A673 (cell line): ENCODE data around the gene PPIG. TPM values are rescaled to one million over a fixed set of nuclear protein-coding genes. Genes with fewer than 3 reads are reported as not detected.
"Not testable (repeated sequence)": the region's sequence is repeated elsewhere in the genome, so short reads cannot be mapped to it uniquely, and the experiment has no call there.

Source experiments
- BruUV-seq: library from RNA; stranded (reverse); fragments of 400-500 nt; replicated peaks from 2 replicates; lab custom pipeline; 2021; lab: Mats Ljungman, UMichigan
- CTCF ChIA-PET: fragments of 300-600 bp; sonication (Branson Sonifier 250); formaldehyde crosslinking; loops from one replicate; lab custom pipeline; 2022; ENCODE audit warnings: antibody characterized with exemption; lab: Charles Lee
- POLR2A ChIA-PET: fragments of 300-600 bp; sonication (Branson Sonifier 250); formaldehyde crosslinking; loops from one replicate; lab custom pipeline; 2022; ENCODE audit warnings: antibody characterized with exemption; ENCODE audit not compliant: low non-redundant PET; lab: Charles Lee
- DNase-seq: peaks from one replicate; pipeline ENCODE4 v3.0.0-alpha.2; 2015; ENCODE audit warnings: low spot score
- H3K27ac ChIP-seq: fragments of 200-600 bp; sonication (generic); 2 replicates; pipeline ENCODE4 v1.5.1; 2016; ENCODE audit warnings: mixed run types, low read depth, mild to moderate bottlenecking, mixed read lengths, antibody characterized with exemption, low read length; ENCODE audit not compliant: poor library complexity, severe bottlenecking
- H3K27me3 ChIP-seq: fragments of 200-600 bp; sonication (generic); replicated peaks from 2 replicates; pipeline ENCODE4 v1.6.1; 2017; ENCODE audit warnings: mixed run types, low read depth, mild to moderate bottlenecking, mixed read lengths, antibody characterized with exemption, low read length; ENCODE audit not compliant: insufficient read depth, poor library complexity
- H3K36me3 ChIP-seq: fragments of 200-600 bp; sonication (generic); 2 replicates; pipeline ENCODE4 v1.6.1; 2016; ENCODE audit warnings: mixed run types, mild to moderate bottlenecking, mixed read lengths, antibody characterized with exemption, low read length; ENCODE audit not compliant: insufficient read depth, poor library complexity, severe bottlenecking
- H3K4me1 ChIP-seq: fragments of 200-600 bp; sonication (generic); 2 replicates; pipeline ENCODE4 v1.6.1; 2017; ENCODE audit warnings: mixed run types, mild to moderate bottlenecking, mixed read lengths, antibody characterized with exemption, low read length; ENCODE audit not compliant: insufficient read depth, poor library complexity, severe bottlenecking
- H3K4me3 ChIP-seq: fragments of 200-600 bp; sonication (generic); 2 replicates; pipeline ENCODE4 v1.5.1; 2016; ENCODE audit warnings: low read depth, mixed run types, mild to moderate bottlenecking, mixed read lengths, low read length; ENCODE audit not compliant: poor library complexity, severe bottlenecking
- H3K9me3 ChIP-seq: fragments of 200-600 bp; sonication (generic); 2 replicates; pipeline ENCODE4 v1.6.1; 2016; ENCODE audit warnings: mixed run types, low read depth, mild to moderate bottlenecking, mixed read lengths, antibody characterized with exemption, low read length; ENCODE audit not compliant: poor library complexity, severe bottlenecking
- EZH2 ChIP-seq: fragments of 200-600 bp; sonication (generic); IDR thresholded peaks from 2 replicates; pipeline ENCODE4 v1.6.1; 2017; ENCODE audit warnings: borderline replicate concordance, low read depth, mild to moderate bottlenecking, mixed read lengths, antibody characterized with exemption, low read length; ENCODE audit not compliant: poor library complexity, severe bottlenecking
- intact Hi-C: fragments of 100-400 bp; cut with micrococcal nuclease; formaldehyde crosslinking; loops from one replicate; pipeline ENCODE4 v1.10.0; 2022; ENCODE audit not compliant: unreplicated experiment
- total RNA-seq: library from RNA; stranded (reverse); gene quantifications from 2 replicates; pipeline ENCODE4 v1.2.3, GENCODE V29; 2021
- TF ChIP-seq, protein P1 (sequence below): fragments of 300-800, 200-600 bp; sonication (generic); conservative IDR thresholded peaks from 2 replicates; pipeline ENCODE4 v1.5.1; 2017; ENCODE audit warnings: low read depth, mild to moderate bottlenecking, antibody characterized with exemption, low read length, moderate library complexity, mixed read lengths

PPIG gene
- total RNA-seq, 1 experiment from 2014 or later: 69.8 TPM

DNA sequence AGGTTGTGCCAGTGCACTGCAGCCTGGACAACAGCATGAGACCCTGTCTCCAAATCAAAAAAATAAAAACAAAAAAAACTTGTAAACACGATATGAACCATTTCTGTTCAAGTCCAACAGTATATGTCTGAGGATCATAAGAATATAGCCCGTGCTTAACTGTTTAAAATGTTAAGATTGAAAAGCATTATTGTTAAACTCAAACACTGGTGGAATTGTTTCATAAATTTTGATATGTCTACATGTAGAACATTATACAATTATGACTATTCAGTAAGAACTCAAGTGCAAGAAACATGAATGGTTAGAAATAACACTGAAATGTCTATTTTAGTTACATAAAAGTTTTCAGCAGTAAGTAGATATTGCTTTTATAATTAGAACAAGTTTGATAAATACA lies 29.7 kb downstream of the PPIG start:
- no TSS peak for BruUV-seq
- no peak overlapping the region for H3K27ac ChIP-seq
- peaks cover 73% of the 10 kb centered on the region for H3K36me3 ChIP-seq
- no peak overlapping the region for H3K4me3 ChIP-seq
- H3K9me3 ChIP-seq: no peaks in the 10 kb centered on the region
- no peak for TF ChIP-seq EZH2
- TF ChIP-seq, protein P1, sequence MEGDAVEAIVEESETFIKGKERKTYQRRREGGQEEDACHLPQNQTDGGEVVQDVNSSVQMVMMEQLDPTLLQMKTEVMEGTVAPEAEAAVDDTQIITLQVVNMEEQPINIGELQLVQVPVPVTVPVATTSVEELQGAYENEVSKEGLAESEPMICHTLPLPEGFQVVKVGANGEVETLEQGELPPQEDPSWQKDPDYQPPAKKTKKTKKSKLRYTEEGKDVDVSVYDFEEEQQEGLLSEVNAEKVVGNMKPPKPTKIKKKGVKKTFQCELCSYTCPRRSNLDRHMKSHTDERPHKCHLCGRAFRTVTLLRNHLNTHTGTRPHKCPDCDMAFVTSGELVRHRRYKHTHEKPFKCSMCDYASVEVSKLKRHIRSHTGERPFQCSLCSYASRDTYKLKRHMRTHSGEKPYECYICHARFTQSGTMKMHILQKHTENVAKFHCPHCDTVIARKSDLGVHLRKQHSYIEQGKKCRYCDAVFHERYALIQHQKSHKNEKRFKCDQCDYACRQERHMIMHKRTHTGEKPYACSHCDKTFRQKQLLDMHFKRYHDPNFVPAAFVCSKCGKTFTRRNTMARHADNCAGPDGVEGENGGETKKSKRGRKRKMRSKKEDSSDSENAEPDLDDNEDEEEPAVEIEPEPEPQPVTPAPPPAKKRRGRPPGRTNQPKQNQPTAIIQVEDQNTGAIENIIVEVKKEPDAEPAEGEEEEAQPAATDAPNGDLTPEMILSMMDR: no peak
- intact Hi-C loops: no loop called here
- CTCF ChIA-PET: no interaction called here
- no peaks in the 10 kb centered on the region for H3K27me3 ChIP-seq
- no peak for DNase-seq
- no peaks in the 10 kb centered on the region for H3K4me1 ChIP-seq
- POLR2A ChIA-PET: no interaction called here

DNA sequence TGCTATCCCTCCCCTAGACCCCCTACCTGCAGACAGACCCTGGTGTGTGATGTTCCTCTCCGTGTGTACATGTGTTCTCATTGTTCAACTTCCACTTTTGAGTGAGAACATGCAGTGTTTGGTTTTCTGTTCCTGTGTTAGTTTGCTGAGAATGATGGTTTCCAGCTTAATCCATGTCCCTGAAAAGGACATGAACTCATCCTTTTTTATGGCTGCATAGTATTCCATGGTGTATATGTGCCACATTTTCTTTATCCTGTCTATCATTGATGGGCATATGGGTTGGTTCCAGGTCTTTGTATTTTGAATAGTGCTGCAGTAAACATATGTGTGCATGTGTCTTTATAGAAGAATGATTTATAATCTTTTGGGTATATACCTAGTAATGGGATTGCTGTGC lies 31.8 kb downstream of the PPIG start:
- H3K27ac ChIP-seq, H3K27me3 ChIP-seq, H3K4me1 ChIP-seq, BruUV-seq, H3K9me3 ChIP-seq, H3K4me3 ChIP-seq, POLR2A ChIA-PET, DNase-seq, intact Hi-C loops, CTCF ChIA-PET: not testable (repeated sequence)
- peaks cover 53% of the 10 kb centered on the region for H3K36me3 ChIP-seq

DNA sequence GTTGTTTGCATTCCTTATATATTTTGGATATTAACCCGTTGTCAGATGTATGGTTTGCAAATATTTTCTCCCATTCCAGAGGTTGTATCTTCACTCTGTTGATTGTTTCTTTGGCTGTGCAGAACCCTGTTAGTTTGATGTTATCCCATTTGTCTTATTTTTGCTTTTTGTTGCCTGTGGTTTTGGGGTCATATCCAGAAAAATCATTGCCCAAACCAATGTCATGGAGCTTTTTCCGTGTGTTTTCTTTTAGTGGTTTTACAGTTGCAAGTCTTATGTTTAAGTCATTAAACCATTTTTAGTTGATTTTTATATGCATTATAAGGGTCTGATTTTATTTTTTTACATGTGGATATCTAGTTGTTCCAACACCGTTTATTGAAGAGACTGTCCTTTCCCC lies 35.8 kb downstream of the PPIG start:
- TF ChIP-seq, protein P1: no peak
- TF ChIP-seq EZH2: no peak
- intact Hi-C loops: no loop called here
- DNase-seq: no peak
- H3K9me3 ChIP-seq: no peaks in the 10 kb centered on the region
- BruUV-seq: no TSS peak
- no peak overlapping the region for H3K4me3 ChIP-seq
- ChIA-PET CTCF (no interaction called here), POLR2A (no interaction called here)
- H3K27ac ChIP-seq: no peak overlapping the region
- no peaks in the 10 kb centered on the region for H3K27me3 ChIP-seq
- H3K36me3 ChIP-seq: peaks cover 35% of the 10 kb centered on the region
- H3K4me1 ChIP-seq: no peaks in the 10 kb centered on the region

DNA sequence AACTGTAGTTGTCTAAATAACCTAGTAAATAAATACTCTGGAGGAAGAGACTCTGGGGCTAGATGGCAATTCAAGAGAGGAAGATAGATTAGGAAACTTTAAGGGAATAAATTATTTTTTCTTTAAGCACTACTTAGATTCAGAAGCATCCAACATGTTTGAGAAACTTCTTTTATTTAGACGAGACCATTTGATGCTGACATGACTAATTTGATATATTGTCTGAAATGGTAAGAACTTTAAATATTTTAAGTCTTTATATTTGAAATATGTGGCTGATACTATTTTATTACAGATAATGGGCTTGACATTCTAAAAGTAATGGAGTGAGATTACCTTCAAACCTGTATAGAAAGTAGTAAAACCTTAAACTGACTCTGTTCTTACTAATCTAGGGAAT lies 36.4 kb downstream of the PPIG start:
- ChIA-PET POLR2A (no interaction called here), CTCF (no interaction called here)
- H3K36me3 ChIP-seq: peaks cover 29% of the 10 kb centered on the region
- no peak overlapping the region for H3K4me3 ChIP-seq
- BruUV-seq: no TSS peak
- H3K9me3 ChIP-seq: no peaks in the 10 kb centered on the region
- DNase-seq: no peak
- H3K4me1 ChIP-seq: no peaks in the 10 kb centered on the region
- no peak overlapping the region for H3K27ac ChIP-seq
- TF ChIP-seq, protein P1: no peak
- no peak for TF ChIP-seq EZH2
- H3K27me3 ChIP-seq: no peaks in the 10 kb centered on the region
- intact Hi-C loops: no loop called here
